ENCODE results near the gene ZGRF1. TPM values are rescaled to one million over a fixed set of nuclear protein-coding genes. Genes with fewer than 3 reads are reported as not detected.
"Not testable (repeated sequence)": the region's sequence is repeated elsewhere in the genome, so short reads cannot be mapped to it uniquely, and the experiment has no call there.

The ZGRF1 gene
- total RNA-seq, 3 donors from 2014 or later: 4.9 to 9.4 (median 5.0) TPM

DNA sequence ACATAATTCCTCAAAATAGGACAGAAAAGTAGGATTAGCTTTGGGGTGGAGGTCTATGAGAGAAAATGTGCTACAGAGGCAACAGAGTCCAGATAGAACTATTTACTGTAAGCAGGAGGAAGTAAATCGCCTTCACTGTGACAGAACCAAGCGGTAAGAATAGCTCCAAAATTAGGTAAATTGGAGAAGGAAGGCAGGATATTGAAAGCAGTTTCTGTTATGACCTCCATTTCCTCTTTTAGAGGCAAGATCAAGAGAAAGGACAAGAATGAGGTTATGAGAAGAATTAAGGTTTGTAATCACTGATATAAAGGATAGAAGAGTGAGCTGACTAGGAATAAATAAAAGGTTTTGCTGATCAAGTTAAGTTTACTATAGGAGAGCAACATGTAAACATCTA, 76.6 kb downstream of the ZGRF1 start:
- TF ChIP-seq POLR2AphosphoS5 (IDR thresholded peaks at IDR 0.05): no peak
- TF ChIP-seq, protein P1, sequence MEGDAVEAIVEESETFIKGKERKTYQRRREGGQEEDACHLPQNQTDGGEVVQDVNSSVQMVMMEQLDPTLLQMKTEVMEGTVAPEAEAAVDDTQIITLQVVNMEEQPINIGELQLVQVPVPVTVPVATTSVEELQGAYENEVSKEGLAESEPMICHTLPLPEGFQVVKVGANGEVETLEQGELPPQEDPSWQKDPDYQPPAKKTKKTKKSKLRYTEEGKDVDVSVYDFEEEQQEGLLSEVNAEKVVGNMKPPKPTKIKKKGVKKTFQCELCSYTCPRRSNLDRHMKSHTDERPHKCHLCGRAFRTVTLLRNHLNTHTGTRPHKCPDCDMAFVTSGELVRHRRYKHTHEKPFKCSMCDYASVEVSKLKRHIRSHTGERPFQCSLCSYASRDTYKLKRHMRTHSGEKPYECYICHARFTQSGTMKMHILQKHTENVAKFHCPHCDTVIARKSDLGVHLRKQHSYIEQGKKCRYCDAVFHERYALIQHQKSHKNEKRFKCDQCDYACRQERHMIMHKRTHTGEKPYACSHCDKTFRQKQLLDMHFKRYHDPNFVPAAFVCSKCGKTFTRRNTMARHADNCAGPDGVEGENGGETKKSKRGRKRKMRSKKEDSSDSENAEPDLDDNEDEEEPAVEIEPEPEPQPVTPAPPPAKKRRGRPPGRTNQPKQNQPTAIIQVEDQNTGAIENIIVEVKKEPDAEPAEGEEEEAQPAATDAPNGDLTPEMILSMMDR (IDR thresholded peaks at IDR 0.05): no peak
- no peak for TF ChIP-seq POLR2A (IDR thresholded peaks at IDR 0.05)
- DNase-seq (ENCODE audit: low spot score in 2 of 2): no peak
- Histone ChIP-seq H3K36me3 (no peaks in the 10 kb centered on the region), H3K9me3 (peaks cover 0 to 4% of the 10 kb centered on the region in 2 donors), H3K27ac (no peak overlapping the region), H3K4me1 (no peaks in the 10 kb centered on the region), H3K27me3 (no peaks in the 10 kb centered on the region), H3K4me3 (no peak overlapping the region)
- intact Hi-C loops (cut with DNase I; ENCODE audit: low total_unique reads): no loop called here

DNA sequence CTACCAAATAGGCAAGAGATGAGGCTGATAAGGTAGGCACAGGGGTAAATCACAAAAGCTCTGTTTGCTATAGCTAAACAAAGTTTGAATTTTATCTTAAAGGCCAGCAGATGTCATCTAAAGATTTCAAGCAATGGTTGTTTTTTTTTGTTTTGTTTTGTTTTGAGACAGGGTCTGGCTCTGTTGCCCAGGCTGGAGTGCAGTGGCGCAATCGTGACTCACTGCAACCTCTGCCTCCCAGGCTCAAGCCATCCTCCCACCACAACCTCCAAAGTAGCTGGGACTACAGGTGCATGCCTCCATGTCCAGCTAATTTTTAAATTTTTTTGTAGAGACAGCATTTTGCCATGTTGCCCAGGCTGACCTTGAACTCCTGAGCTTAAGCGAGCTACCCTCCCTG, 77.7 kb downstream of the ZGRF1 start:
- TF ChIP-seq POLR2A (IDR thresholded peaks at IDR 0.05) (no peak), POLR2AphosphoS5 (IDR thresholded peaks at IDR 0.05) (no peak)
- TF ChIP-seq, protein P1 (IDR thresholded peaks at IDR 0.05): no peak
- DNase-seq (ENCODE audit: low spot score in 2 of 2): no peak
- Histone ChIP-seq H3K36me3 (no peaks in the 10 kb centered on the region), H3K4me3 (no peak overlapping the region), H3K4me1 (no peaks in the 10 kb centered on the region), H3K27ac (no peak overlapping the region), H3K27me3 (no peaks in the 10 kb centered on the region), H3K9me3 (no peaks in the 10 kb centered on the region)
- intact Hi-C loops (cut with DNase I; ENCODE audit: low total_unique reads): no loop called here

DNA sequence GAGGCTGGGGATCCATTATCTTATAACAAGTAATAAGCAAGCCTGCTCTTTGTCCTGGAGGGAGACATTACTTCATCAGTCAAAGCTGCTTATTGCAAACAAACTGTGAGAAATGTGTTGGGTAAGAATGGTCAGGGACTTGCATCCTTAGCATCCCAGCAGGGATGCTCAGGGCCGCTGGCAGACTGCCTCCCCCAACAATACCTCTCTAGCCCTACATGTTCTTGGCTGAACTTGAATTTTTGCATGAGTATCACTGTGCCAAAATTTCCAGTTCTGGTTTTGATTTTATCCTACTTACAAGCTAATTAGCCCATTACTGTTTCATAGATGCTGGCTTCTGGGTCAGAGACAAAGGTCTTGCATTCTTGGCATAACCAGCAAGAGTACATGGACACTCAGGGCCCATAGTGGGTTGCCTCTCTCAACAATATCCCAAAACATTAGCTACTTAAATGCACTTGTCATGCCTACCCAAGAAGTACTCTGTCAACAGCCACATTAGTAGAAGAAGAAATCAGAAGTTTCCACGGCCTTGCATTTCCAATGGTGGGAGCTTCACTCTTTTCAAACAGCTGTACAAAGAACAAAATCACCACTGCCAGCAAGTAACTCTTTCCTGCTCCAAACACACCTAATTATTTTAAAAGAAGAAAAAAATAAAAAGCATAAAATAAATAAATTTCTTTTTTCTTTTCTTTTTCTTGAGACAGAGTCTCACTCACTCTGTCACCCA, 78.9 kb downstream of the ZGRF1 start:
- H3K36me3 ChIP-seq: no peaks in the 10 kb centered on the region
- no peaks in the 10 kb centered on the region for H3K27me3 ChIP-seq
- H3K9me3 ChIP-seq: no peaks in the 10 kb centered on the region
- H3K4me3 ChIP-seq: no peak overlapping the region
- H3K4me1 ChIP-seq: no peaks in the 10 kb centered on the region
- no peak for DNase-seq (ENCODE audit: low spot score in 2 of 2)
- no peak for TF ChIP-seq POLR2A (IDR thresholded peaks at IDR 0.05)
- TF ChIP-seq, protein P1 (IDR thresholded peaks at IDR 0.05): no peak
- no peak for TF ChIP-seq POLR2AphosphoS5 (IDR thresholded peaks at IDR 0.05)
- intact Hi-C loops (cut with DNase I; ENCODE audit: low total_unique reads): no loop called here
- H3K27ac ChIP-seq: no peak overlapping the region

DNA sequence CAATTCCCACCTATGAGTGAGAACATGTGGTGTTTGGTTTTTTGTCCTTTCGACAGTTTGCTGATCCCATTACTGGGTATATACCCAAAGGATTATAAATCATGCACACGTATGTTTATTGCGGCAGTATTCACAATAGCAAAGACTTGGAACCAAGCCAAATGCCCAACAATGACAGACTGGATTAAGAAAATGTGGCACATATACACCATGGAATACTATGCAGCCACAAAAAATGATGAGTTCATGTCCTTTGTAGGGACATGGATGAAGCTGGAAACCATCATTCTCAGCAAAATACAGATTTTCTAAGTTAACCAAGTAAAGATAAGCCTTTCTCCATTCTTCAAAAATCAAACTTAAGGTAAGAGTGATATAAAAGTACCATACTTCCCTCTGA, 82.4 kb downstream of the ZGRF1 start:
- H3K27me3 ChIP-seq; H3K9me3 ChIP-seq; intact Hi-C loops (cut with DNase I; ENCODE audit: low total_unique reads); H3K4me1 ChIP-seq; H3K36me3 ChIP-seq; DNase-seq (ENCODE audit: low spot score in 2 of 2); H3K4me3 ChIP-seq; H3K27ac ChIP-seq: not testable (repeated sequence)

DNA sequence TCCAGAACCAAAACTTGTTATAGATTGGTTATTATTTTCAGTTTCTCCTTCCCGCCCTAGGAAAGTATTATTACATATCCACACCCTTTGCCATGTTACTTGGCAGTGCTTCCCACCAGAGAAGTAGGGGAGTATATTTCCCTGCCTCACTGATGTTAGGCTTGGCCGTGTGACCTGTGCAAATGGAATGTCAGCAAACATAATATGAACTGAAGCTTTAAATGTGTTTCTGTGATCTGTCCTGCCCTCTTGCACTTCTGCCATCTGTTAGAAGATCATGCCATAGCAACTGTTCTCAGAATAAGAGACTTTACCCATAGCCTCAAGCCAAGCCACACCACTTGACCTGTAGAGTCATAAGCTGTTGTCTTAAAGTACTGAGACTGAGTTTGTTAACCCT, 84.0 kb downstream of the ZGRF1 start:
- TF ChIP-seq POLR2AphosphoS5 (IDR thresholded peaks at IDR 0.05): no peak
- TF ChIP-seq, protein P1 (IDR thresholded peaks at IDR 0.05): no peak
- TF ChIP-seq POLR2A (IDR thresholded peaks at IDR 0.05): no peak
- DNase-seq (ENCODE audit: low spot score in 2 of 2): no peak
- intact Hi-C loops (cut with DNase I; ENCODE audit: low total_unique reads): no loop called here
- no peak overlapping the region for H3K27ac ChIP-seq
- H3K4me3 ChIP-seq: no peak overlapping the region
- H3K27me3 ChIP-seq: no peaks in the 10 kb centered on the region
- H3K9me3 ChIP-seq: no peaks in the 10 kb centered on the region
- H3K36me3 ChIP-seq: no peaks in the 10 kb centered on the region
- no peaks in the 10 kb centered on the region for H3K4me1 ChIP-seq
